AG09319 (cell line): ENCODE results near the gene VPS35L.

Source experiments
- DNase-seq: peaks from one replicate; pipeline ENCODE4 v3.0.0-alpha.2; 2010; ENCODE audit warnings: low read depth; ENCODE audit errors: extremely low read depth
- TF ChIP-seq, protein P1 (sequence below): IDR thresholded peaks from 2 replicates; pipeline ENCODE4 v1.5.1; 2011; ENCODE audit warnings: low read depth, mild to moderate bottlenecking, inconsistent platforms, low read length, moderate library complexity

The VPS35L gene

DNA sequence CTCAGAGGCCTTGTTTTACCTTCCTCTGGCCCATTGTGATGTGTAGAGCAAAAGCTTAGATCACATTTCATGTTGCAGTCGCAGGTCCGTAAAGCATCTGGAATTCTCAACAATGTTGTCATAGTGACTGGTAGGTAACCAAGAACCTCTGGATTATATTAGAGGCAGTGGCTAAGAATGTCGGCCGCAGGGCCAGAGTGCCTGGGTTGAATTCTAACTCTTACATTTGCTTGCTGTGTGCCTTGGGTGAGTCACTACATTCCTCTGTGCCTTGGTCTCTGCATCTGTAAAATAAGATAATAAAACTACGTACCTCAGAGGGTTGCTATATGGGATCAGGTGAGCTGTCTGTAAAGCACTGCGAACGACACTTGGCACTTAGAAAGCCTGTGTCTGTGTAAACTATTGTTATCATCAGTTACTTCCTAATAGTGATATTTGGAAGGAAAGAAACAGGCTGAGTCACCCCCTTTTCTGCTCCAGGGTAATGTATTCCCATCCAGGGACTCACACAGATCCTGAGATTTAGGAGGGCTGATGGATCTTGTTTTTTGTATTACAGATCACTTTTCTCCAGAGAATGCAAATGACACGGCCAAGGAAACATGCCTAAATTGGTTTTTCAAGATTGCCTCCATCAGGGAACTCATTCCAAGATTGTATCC lies 52.2 kb downstream of the VPS35L start:
- peak; percentile 66 for DNase-seq
- TF ChIP-seq, protein P1, sequence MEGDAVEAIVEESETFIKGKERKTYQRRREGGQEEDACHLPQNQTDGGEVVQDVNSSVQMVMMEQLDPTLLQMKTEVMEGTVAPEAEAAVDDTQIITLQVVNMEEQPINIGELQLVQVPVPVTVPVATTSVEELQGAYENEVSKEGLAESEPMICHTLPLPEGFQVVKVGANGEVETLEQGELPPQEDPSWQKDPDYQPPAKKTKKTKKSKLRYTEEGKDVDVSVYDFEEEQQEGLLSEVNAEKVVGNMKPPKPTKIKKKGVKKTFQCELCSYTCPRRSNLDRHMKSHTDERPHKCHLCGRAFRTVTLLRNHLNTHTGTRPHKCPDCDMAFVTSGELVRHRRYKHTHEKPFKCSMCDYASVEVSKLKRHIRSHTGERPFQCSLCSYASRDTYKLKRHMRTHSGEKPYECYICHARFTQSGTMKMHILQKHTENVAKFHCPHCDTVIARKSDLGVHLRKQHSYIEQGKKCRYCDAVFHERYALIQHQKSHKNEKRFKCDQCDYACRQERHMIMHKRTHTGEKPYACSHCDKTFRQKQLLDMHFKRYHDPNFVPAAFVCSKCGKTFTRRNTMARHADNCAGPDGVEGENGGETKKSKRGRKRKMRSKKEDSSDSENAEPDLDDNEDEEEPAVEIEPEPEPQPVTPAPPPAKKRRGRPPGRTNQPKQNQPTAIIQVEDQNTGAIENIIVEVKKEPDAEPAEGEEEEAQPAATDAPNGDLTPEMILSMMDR, result no peak

DNA sequence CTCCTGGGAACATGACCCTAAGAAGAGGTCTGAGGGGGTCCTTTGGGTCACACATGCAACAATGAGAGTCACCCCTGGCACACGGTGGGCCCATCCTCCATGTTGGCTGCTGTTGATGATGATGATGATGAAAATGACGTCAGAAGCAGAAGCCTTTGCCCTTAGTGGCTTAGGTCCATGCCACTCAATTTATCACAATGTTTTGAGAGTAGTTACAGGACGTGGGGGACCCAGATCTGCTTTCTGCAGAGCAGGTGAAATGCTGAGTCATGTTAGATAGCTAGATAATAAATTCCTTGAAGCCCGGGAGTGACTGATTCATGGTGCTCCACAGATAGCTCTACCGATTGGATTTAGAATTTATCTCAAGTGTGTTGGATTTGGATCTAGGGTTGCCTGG lies 53.9 kb downstream of the VPS35L start:
- TF ChIP-seq, protein P1, result no peak
- no peak for DNase-seq

DNA sequence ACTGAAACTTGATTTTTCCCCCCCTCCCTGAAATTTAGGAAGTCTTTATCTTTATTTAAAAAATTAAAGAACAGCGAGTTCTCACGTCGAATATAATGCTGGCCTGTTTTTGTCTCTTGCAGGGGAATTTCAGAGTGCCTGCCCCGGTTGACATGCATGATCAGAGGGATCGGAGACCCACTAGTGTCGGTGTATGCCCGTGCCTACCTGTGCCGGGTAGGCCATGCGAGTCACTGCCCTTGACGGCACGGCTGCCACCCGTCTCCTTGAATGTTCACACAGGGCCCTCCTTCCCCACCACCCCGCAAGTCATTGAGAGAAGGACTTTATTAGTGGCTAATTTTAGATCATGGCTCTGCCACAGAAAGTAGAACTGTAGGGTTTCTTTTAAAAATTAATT lies 54.7 kb downstream of the VPS35L start:
- no peak for DNase-seq
- TF ChIP-seq, protein P1, result no peak

DNA sequence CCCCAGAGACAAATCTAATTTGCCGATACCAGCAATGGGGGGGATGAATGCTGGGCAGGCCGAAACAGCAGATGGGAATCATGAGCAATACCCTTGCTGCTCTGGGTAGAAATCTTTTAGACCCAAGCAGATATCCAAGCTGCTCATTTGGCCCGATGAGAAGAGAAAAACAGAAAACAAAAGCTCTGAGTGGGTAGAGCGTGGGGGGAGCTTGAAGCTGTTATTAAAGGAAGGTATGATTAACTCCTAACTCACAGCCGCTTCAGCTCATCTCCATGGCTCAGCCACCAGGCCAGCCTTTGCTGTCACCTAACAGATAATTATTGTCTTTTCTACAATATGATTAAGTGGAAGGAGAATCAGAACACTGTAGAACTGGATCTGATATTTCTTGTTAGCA lies 58.3 kb downstream of the VPS35L start:
- TF ChIP-seq, protein P1, result no peak
- DNase-seq, result no peak

DNA sequence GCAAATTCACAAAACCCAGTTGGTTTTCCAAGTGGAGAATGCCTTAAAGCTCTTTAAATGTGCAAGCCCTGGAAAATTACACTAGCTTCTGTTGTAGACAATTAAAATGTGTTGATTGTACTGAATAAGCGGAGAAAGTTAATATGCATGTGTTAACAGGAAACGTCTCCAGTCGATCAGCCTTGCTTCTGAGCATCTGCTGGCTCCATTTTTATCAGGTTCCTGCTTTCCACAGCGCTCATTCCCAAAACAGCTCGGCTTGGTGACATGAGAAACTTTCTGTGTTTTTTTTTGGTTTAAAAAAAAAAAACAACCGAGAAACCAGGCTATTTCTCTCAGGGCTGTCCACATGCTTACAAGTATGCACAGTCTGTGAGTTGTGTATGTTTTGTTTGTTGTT lies 60.7 kb downstream of the VPS35L start:
- TF ChIP-seq, protein P1, result no peak
- DNase-seq, result no peak

DNA sequence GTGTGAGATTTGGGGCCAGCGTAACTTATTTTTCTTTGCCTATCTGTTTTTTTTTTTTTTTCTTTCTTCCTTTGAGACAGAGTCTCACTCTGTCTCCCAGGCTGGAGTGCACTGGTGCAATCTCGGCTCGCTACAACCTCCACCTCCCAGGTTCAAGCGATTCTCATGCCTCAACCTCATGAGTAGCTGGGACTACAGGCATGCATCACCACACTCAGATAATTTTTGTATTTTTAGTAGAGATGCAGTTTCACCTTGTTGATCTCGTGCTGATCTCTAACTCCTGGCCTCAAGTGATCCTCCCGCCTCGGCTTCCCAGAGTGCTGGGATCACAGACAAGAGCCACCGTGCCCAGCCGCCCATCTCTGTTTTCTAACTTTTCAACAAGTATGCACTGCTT lies 63.4 kb downstream of the VPS35L start:
- TF ChIP-seq, protein P1, result no peak
- DNase-seq, result no peak

DNA sequence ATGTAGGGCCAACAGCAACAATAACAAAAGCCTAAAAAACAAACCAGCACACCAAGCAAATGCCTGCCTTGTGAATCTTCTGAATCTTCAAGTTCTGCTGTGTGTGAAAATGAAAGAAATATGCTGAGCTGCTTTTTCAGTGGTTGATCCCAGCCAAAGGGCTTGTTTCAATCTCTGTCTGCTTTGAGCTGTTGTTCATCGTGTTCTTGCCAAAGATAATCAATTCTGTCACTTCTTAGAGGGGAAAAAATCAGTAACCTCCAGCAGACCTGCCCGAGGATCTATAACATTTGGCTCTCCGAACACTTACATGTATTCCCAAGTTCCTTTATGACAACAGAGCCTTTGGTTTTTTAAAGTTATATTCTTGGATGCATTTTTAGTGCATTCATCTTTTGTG lies 65.9 kb downstream of the VPS35L start:
- TF ChIP-seq, protein P1, result no peak
- no peak for DNase-seq
